Stimulated activated memory B cell treated with anti-CD40 and anti-IgM and Interleukin-4, amounts not matched to agents 10 μg/mL and 1 μg/mL and 100 μg/mL, for 72 hours (primary cell): ENCODE measurements around the gene PAXX.

ENCODE experiments used
- ATAC-seq: fragments of 150-1000 bp; cut with Tn5 transposase; 2 replicates; pipeline ENCODE4 v1.10.0; 2021
- H3K27ac Mint-ChIP-seq: one replicate; pipeline ENCODE4 v1.8.0; 2022; ENCODE audit warnings: mild to moderate bottlenecking, mixed read lengths
- H3K27me3 Mint-ChIP-seq: one replicate; pipeline ENCODE4 v1.8.0; 2022; ENCODE audit warnings: mixed read lengths
- H3K36me3 Mint-ChIP-seq: one replicate; pipeline ENCODE4 v1.8.0; 2022; ENCODE audit warnings: mixed read lengths
- H3K4me1 Mint-ChIP-seq: one replicate; pipeline ENCODE4 v1.8.0; 2022; ENCODE audit warnings: mixed read lengths
- H3K4me3 Mint-ChIP-seq: one replicate; pipeline ENCODE4 v1.8.0; 2022; ENCODE audit warnings: mild to moderate bottlenecking, moderate library complexity, mixed read lengths
- H3K9me3 Mint-ChIP-seq: one replicate; pipeline ENCODE4 v1.8.0; 2022; ENCODE audit warnings: mixed read lengths

The PAXX gene

GRCh38 chr9:137042751-137043727 is 50.8 kb downstream of the PAXX start:
- no peaks in the 10 kb centered on the region for H3K9me3 Mint-ChIP-seq
- no peak overlapping the region for H3K4me3 Mint-ChIP-seq
- H3K36me3 Mint-ChIP-seq = no peaks in the 10 kb centered on the region
- peaks cover 15% of the 10 kb centered on the region for H3K4me1 Mint-ChIP-seq
- peaks cover 93% of the 10 kb centered on the region for H3K27me3 Mint-ChIP-seq
- H3K27ac Mint-ChIP-seq = no peak overlapping the region
- no peak for ATAC-seq
